Measurements from ENCODE around the gene PLK1. TPM values are rescaled to one million over a fixed set of nuclear protein-coding genes. Genes with fewer than 3 reads are reported as not detected.

PLK1 gene
- total and polyA plus RNA-seq, 4 donors, result 4.4 to 20.1 (median 13.5) TPM

Other genes with a start within 250 kb of the PLK1 start
- 10 to 100 TPM; 25.7 to 30.2 TPM for gene COG7, start 225.7 kb upstream of the PLK1 start, total RNA-seq
- gene COG7, start 225.7 kb upstream of the PLK1 start, polyA plus RNA-seq (ENCODE audit: insufficient read length in 2 of 2), result 10 to 100 TPM; 25.3 to 41.0 TPM
- gene GGA2, start 168.4 kb upstream of the PLK1 start, total RNA-seq, result 10 to 100 TPM; 29.3 to 41.9 TPM
- gene GGA2, start 168.4 kb upstream of the PLK1 start, polyA plus RNA-seq (ENCODE audit: insufficient read length in 2 of 2), result 10 to 100 TPM; 67.5 to 97.3 TPM
- gene EARS2, start 121.5 kb upstream of the PLK1 start, total RNA-seq, result 10 to 100 TPM; 25.0 to 27.7 TPM
- 10 to 100 TPM; 16.6 to 21.9 TPM for gene EARS2, start 121.5 kb upstream of the PLK1 start, polyA plus RNA-seq (ENCODE audit: insufficient read length in 2 of 2)
- gene UBFD1, start 121.2 kb upstream of the PLK1 start, total RNA-seq, result 10 to 100 TPM; 58.1 to 82.0 TPM
- gene UBFD1, start 121.2 kb upstream of the PLK1 start, polyA plus RNA-seq (ENCODE audit: insufficient read length in 2 of 2), result 100 to 1,000 TPM in 1 of 2 donors, 10 to 100 TPM in 1; 95.6 to 104 TPM
- gene NDUFAB1, start 82.6 kb upstream of the PLK1 start, total RNA-seq, result 100 to 1,000 TPM; 103 to 125 TPM
- 100 to 1,000 TPM; 122 to 134 TPM for gene NDUFAB1, start 82.6 kb upstream of the PLK1 start, polyA plus RNA-seq (ENCODE audit: insufficient read length in 2 of 2)
- gene PALB2, start 37.6 kb upstream of the PLK1 start, total RNA-seq, result 10 to 100 TPM in 1 of 2 donors, 1 to 10 TPM in 1; 9.3 to 12.3 TPM
- gene PALB2, start 37.6 kb upstream of the PLK1 start, polyA plus RNA-seq (ENCODE audit: insufficient read length in 2 of 2), result 10 to 100 TPM; 12.3 to 15.4 TPM
- 10 to 100 TPM; 53.2 to 67.9 TPM for gene DCTN5, start 37.4 kb upstream of the PLK1 start, total RNA-seq
- 10 to 100 TPM; 53.6 to 65.3 TPM for gene DCTN5, start 37.4 kb upstream of the PLK1 start, polyA plus RNA-seq (ENCODE audit: insufficient read length in 2 of 2)
- gene ERN2, start 34.3 kb downstream of the PLK1 start, total RNA-seq, result 1 to 10 TPM in 1 of 2 donors, under 1 TPM in 1; 0.33 to 3.0 TPM
- gene ERN2, start 34.3 kb downstream of the PLK1 start, polyA plus RNA-seq (ENCODE audit: insufficient read length in 2 of 2), result under 1 TPM; 0.33 to 0.51 TPM
- 10 to 100 TPM in 1 of 2 donors, 1 to 10 TPM in 1; 5.9 to 22.5 TPM for gene CHP2, start 76.1 kb downstream of the PLK1 start, total RNA-seq
- gene CHP2, start 76.1 kb downstream of the PLK1 start, polyA plus RNA-seq (ENCODE audit: insufficient read length in 2 of 2), result 1 to 10 TPM in 1 of 2 donors, under 1 TPM in 1; 0.67 to 2.1 TPM
- 10 to 100 TPM; 50.7 to 67.6 TPM for gene PRKCB, start 157.1 kb downstream of the PLK1 start, total RNA-seq
- 100 to 1,000 TPM; 108 to 118 TPM for gene PRKCB, start 157.1 kb downstream of the PLK1 start, polyA plus RNA-seq (ENCODE audit: insufficient read length in 2 of 2)